SIG-M5 treated with dmso at 0.1 percent for 504 hours (cell line): ENCODE results near the gene AHR.
A peak's percentile ranks its signal among the peaks of the same experiment; 100 is the strongest.
"Not testable (repeated sequence)": the region's sequence is repeated elsewhere in the genome, so short reads cannot be mapped to it uniquely, and the experiment has no call there.

Source experiments
- DNase-seq: peaks from one replicate; lab custom pipeline; 2025; ENCODE audit not compliant: unreplicated experiment; lab: John Stamatoyannopoulos, UW

Gene AHR

DNA sequence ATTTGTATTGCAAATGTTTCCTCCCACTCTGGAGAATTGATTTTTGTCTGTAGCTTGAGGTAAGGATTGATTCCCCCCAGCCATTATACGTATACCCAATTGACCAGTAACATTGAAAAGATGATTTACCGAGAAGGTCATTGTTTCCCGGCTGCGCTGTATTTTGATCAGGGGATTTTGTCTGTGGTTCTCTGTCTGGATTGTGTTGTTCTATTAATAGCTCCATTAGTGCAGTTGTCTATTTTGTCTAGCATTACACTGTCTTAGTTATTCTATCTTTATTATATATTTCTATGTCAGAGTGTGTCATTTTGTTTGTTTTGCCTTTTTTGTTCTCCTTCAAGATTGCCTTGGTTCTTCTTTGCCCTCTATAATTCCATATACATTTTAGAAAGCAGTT, 37.7 kb downstream of the AHR start:
- no peak for DNase-seq

DNA sequence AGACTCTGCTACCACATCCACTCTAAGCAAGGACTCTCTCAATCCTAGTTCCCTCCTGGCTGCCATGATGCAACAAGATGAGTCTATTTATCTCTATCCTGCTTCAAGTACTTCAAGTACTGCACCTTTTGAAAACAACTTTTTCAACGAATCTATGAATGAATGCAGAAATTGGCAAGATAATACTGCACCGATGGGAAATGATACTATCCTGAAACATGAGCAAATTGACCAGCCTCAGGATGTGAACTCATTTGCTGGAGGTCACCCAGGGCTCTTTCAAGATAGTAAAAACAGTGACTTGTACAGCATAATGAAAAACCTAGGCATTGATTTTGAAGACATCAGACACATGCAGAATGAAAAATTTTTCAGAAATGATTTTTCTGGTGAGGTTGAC, 40.7 kb downstream of the AHR start:
- DNase-seq = no peak

DNA sequence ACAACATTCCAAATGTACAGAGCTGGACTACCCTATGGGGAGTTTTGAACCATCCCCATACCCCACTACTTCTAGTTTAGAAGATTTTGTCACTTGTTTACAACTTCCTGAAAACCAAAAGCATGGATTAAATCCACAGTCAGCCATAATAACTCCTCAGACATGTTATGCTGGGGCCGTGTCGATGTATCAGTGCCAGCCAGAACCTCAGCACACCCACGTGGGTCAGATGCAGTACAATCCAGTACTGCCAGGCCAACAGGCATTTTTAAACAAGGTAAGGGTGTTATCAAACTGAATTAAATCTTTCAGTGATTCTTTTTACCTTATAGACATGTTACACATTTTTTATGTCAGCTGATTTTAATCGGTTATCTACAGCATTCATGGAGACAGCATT, 41.5 kb downstream of the AHR start:
- DNase-seq = no peak

DNA sequence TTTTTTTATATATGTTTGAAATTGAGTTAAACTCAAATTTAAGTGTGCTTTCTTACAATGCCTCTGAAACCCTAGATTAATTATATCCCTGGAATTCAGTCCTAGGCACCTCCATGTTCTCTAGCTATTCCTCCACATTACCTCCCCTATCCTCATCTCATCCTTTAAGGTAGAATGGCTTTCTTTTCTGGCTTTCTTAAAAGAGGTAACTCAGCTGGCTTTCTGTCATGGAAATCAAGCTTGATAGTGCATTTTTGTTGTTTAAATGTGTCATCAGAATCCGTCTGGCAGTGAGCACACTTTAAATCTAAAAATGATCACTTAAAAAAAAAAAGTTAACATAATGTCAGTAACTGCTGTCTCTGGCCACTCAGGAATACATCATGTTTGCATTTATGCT, 42.2 kb downstream of the AHR start:
- DNase-seq = no peak

DNA sequence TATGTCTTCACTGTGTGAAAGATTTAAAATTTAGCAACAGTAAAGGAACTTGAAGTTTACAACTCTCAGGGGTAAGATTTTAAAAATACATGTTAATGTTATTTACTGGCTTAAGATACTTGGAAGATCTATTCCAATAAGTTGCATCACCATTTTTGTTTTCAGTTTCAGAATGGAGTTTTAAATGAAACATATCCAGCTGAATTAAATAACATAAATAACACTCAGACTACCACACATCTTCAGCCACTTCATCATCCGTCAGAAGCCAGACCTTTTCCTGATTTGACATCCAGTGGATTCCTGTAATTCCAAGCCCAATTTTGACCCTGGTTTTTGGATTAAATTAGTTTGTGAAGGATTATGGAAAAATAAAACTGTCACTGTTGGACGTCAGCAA, 44.3 kb downstream of the AHR start:
- DNase-seq = no peak

DNA sequence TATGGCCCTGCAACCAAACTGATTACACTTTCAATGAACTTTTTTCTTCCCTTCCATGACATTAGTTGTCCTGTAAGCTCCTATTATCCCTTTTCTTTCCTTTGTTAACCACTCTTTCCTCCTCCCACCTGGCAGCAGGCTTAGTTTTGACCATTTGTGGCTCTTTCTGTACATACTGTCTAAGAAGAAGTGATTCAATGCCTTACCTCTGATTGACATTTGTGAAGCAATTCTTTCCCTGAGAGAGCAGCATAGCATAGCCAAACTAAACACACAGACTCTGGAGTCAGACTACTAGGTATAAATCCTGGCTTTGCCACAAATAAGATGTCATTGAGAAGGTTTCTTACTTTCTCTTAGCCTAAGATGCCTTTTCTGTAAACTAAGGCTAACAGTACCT, 48.9 kb downstream of the AHR start:
- no peak for DNase-seq

DNA sequence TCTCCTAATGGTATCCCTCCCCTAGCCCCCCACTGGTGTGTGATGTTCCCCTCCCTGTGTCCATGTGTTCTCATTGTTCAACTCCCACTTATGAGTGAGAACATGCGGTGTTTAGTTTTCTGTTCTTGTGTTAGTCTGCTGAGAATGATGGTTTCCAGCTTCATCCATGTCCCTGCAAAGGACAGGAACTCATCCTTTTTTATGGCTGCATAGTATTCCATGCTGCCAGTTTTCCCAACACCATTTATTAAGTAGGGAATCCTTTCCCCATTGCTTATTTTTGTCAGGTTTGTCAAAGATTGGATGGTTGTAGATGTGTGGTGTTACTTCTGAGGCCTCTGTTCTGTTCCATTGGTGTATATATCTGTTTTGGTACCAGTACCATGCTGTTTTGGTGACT, 50.5 kb downstream of the AHR start:
- DNase-seq = not testable (repeated sequence)

DNA sequence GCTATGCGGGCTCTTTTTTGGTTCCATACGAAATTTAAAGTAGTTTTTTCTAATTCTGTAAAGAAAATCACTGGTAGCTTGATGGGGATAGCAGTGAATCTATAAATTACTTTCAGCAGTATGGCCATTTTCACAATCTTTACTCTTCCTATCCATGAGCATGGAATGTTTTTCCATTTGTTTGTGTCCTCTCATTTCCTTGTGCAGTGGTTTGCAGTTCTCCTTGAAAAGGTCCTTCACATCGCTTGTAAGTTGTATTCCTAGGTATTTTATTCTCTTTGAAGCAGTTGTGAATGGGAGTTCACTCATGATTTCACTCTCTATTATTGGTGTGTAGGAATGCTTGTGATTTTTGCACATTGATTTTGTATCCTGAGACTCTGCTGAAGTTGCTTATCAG, 51.9 kb downstream of the AHR start:
- not testable (repeated sequence) for DNase-seq

DNA sequence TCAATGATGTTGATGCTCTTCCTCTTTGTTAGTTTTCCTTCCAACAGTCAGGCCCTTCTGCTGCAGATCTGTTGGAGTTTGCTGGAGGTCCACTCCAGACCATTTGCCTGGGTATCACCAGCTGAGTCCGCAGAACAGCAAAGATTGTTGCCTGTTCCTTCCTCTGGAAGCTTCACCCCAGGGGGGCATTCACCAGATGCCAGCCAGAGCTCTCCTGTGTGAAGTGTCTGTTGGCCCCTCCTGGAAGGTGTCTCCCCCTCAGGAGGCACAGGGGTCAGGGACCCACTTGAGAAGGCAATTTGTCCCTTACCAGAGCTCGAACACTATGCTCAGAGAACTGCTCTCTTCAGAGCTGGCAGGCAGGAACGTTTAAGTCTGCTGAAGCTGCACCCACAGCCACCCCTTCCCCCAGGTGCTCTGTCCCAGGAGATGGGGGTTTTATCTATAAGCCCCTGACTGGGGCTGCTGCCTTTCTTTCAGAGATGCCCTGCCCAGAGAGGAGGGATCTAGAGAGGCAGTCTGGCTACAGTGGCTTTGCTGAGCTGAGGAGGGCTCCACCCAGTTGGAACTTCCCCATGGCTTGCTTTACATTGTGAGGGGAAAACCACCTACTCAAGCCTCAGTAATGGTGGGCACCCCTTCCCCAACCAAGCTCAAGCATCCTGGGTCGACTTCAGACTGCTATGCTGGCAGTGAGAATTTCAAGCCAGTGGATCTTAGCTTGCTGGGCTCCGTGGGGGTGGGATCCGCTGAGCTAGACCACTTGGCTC, 55.4 kb downstream of the AHR start:
- DNase-seq = not testable (repeated sequence)

DNA sequence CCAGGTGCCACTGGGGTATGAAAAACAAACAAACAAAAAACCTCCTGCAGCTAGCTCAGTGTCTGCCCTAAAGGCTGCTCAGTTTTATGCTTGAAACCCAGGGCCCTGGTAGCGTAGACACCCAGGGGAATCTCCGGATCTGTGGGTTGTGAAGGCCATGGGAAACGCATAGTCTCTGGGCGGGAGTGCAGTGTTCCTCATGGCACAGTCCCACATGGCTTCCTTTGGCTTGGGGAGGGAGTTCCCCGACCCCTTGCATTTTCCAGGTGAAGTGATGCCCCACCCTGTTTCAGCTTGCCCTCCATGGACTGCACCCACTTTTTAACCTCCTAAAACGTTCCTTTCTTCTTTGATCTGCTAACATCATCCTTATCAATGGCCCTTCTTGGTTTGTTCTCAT, 56.0 kb downstream of the AHR start:
- no peak for DNase-seq

DNA sequence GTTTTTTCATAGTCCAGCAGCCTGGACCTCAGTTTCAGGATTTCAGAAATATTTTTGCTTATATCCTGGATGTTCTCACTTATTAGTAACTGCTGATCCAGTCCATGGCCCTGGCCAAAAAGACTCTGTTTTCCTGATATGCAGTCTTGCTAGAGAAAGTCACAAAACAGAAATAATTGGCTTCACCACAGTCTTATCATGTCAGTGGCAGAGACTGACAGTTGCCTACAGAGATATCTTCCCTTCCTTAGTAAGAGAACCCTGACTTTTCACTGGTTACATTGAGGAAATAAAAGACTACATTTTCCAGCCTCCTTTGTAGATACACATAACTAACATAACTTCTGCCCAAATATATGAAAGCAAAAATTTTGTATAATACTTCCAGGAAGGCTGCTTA, 56.6 kb downstream of the AHR start:
- DNase-seq = no peak

DNA sequence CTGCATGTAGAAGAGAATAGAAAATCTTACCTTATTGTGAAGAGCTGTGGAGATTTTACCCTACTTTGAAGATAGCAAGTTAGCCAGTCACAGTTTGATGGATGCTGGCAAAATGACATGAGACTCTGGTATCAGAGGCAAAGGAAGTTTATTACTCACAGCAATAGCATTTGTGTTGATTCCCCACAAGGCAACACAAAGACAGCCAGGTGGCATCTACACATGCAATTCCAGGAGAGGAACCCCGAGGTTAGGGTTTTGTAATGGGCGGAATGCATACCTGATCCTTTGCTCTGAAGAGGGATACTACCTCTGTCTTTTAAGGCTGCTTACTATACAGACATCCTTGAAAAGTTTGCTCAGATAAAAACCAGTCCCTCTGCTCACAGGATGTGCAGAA, 59.5 kb downstream of the AHR start:
- DNase-seq = no peak

DNA sequence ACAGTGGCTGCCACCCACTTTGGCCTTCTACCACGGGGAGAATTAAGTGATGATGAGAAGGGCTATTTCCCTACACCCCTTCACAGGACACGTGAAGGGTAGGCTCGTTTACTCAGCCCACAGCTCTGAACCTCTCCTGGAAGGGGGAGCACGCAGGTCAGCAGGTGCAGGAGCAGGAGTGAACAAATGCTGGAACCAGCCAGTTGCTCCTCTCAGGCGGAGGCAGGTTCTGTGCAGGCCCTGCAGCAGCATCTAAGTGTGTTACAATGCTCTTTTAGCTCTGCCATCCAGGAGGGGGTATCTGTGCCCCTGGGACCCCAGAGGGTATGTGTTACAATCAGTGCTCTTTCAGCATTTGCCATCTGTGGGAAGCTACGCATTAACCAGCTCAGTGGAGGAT, 61.2 kb downstream of the AHR start:
- no peak for DNase-seq

DNA sequence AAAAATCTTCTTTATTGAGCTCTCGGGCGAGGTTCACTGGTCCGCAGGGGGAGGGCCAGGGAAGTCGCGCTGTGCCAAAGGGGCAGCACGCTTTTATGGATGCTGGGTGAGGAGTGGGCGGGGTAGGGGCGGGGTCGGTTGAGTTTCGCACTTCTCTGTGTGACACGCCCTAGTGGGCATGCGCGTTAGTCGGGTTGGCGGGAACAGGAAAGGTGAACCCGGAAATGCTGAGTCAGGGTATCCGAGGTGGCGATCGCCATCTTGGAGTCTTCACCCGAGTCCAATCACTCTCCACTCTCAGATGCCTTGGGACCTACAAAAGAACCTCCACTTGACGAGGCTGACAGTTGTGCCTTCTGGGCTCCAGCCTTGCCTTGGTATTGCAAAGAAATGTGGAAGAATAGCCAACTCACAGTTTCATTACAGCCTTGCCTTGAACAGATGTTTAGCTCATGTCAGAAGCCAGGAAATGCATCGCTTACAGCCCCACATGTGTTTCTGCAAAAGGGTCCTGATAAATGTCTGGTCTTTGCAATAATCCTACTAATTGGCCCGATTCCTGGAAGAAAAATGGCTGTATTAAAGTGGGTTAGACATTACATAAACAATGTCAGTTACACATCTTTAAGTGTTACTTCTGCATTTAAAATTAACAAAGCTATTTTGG, 64.1 kb downstream of the AHR start:
- DNase-seq = no peak

DNA sequence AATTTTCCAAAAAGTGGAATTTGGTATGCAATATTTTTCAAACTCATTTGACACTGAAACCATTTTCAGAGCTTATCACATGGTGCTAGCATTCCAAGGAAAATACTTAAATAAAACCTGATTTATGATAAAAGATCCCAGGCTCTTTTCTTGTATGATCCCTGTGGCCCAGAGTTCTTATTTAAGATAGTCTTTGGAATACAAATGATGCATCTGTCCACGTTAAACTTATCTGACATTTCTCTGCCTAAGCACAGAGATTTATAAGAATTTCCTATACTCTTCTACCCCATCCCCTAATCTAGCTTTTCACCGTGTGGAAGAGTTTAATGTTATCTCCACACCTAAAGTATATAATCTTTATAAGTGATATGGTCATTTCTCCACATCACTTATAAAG, 66.2 kb downstream of the AHR start:
- no peak for DNase-seq

DNA sequence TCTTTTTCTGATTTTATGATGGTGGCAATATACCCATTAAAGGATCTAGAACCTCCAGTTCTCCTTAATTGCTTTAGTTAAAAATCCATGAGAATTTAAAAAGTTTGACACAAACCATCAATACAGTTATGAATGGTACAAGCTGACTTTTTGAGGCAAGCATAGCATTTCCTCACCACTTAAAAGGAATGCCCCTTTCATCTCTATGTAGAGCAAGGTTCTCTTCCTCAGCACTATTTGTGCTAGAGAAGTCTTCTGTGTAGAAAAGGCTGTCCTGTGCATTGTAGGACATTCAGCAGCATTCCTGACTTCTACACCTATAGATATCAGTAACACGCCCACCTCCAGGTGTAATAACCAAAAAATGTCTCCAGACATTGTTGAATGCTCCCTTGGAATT, 67.3 kb downstream of the AHR start:
- DNase-seq = no peak

DNA sequence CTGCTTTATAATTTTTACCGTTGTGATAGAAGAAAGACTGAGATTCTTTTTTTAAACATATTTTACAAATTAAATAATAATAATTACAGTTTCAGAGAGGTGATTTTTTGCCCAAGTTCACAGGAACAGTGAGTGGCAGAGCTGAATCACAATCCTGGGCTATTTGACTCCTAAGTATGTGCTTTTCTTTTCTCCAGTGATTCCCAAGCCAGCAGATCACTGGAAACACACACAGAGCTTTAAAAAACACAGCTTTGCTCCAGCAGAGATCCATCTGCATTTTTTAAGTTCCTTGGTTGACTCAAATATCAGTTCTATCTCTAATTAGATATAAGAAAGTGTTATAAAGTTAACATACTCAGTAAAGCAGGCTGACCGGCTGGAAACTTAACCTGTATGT, 69.0 kb downstream of the AHR start:
- DNase-seq = no peak

DNA sequence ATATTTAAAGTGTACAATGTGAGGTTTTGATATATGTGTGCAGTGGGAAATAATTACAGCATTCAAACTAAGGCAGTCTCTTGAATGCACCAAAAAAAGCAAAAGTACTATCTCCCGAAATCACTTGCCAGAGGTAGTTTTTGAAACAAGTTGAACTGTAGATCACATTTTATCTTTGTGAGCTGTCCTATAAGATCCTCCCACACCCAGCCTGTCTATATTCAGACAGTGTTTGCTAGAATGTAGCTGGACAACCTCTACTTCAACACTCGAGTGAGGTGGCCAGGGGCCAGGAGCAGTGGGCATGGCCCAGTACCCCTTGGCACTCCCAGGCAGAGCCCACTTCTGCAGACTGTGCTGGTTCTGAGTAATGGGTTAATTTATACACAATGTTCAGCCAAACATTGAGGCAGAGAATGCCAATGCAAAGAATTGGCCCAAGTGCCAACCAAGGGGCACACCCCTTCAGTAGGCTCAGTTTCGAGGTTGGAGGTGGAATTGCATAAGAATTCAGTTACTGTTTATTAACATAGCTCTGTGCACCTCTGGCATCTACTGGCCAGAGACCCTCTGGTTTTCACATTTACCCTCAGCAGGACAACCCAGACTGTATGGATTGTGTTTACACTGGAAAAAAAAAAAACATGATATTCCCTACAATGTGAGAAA, 70.5 kb downstream of the AHR start:
- DNase-seq = peak; percentile 28

DNA sequence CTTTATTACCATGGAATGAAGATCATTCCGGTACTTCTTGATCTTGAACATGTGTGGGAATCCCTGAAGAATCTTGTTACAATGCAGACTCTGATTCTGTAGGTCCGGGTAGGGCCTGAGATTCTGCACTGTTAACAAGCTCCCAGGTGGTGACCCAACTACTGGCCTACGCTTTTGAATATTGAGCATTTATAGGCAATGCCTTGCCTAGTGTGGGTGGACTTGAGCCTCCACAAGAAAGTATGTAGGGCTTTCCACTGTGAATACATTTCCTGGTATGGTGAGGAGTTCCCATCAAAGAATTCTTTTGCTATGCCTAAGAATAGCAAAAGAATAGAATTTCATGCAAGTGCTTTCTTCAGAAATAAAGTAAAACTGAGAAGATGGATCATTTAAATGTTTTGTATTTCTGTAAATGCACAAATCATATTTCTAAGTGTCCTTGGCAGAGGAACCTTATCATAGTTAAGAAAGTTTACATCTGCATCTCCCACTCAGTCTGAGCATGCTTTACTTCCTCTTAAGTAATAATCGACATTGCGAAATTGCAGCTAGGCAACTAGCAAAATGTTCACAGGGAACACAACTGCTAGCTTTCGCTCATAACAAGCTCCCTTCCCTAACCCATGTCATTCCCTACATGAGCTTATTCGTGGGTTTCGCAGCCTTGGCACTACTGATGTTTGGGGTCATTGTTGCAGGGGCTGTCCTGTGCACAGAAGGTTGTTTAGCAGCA, 71.4 kb downstream of the AHR start:
- peak; percentile 93 for DNase-seq

DNA sequence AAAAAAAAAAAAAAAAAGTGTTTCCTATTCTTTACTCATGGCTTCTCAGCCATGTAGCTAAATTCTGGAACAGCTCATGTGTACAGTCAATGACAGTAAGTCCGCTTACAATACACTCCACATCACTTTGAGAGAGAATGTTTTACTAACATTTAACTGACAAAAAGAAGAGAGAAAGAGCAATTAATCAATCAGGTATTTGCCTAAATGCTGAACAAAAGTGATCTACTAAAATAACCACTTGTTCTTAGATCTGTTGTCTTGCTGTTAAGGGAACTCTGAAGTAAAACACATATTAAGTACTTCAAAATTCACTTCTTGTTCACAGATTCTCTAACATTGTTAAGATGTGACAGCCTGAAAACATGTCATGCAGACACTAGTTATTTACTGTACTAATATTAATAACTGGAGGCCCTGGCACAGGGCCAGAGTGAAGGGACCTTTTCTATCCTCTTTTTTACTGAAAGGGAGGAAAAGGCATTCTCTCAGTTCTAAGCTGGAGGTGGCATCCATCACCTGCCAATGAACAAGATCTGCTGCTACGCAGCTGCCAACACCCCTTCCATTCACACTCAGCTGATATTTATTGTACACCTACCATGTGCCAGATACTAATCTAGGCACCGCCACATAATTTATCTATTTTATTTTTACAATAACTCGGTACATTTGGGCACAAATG, 72.6 kb downstream of the AHR start:
- DNase-seq = no peak
